H9 (cell line): ENCODE measurements around the gene CCDC158. TPM values are rescaled to one million over a fixed set of nuclear protein-coding genes. Genes with fewer than 3 reads are reported as not detected.

Experiments
- DNase-seq: peaks from one replicate; pipeline ENCODE4 v3.0.0-alpha.2; 2017
- H2AFZ ChIP-seq: one replicate; pipeline ENCODE4 v1.6.1; 2013; ENCODE audit warnings: mild to moderate bottlenecking, low read length, control low read depth, moderate library complexity
- H2AK5ac ChIP-seq: 2 replicates; pipeline ENCODE4 v1.6.1; 2013; ENCODE audit warnings: low read length, control low read depth, mixed read lengths; ENCODE audit not compliant: insufficient read length
- H2BK120ac ChIP-seq: one replicate; pipeline ENCODE4 v1.6.1; 2013; ENCODE audit warnings: low read depth, mild to moderate bottlenecking, low read length, control low read depth, inconsistent platforms; ENCODE audit not compliant: poor library complexity, severe bottlenecking
- H2BK12ac ChIP-seq: 2 replicates; pipeline ENCODE4 v1.6.1; 2013; ENCODE audit warnings: low read length, control low read depth, mixed read lengths, low read depth; ENCODE audit not compliant: insufficient read length
- H2BK15ac ChIP-seq: 2 replicates; pipeline ENCODE4 v1.6.1; 2013; ENCODE audit warnings: low read depth, low read length, control low read depth
- H2BK20ac ChIP-seq: one replicate; pipeline ENCODE4 v1.6.1; 2013; ENCODE audit warnings: low read depth, mild to moderate bottlenecking, low read length, control low read depth, inconsistent platforms; ENCODE audit not compliant: poor library complexity, severe bottlenecking
- H2BK5ac ChIP-seq: 2 replicates; pipeline ENCODE4 v1.6.1; 2013; ENCODE audit warnings: low read length, control low read depth, mixed read lengths; ENCODE audit not compliant: insufficient read length
- H3K14ac ChIP-seq: 2 replicates; pipeline ENCODE4 v1.6.1; 2013; ENCODE audit warnings: low read length, control low read depth; ENCODE audit not compliant: insufficient read depth
- H3K18ac ChIP-seq: 2 replicates; pipeline ENCODE4 v1.6.1; 2013; ENCODE audit warnings: low read depth, mild to moderate bottlenecking, mixed read lengths, low read length, control low read depth; ENCODE audit not compliant: insufficient read length
- H3K23ac ChIP-seq: 2 replicates; pipeline ENCODE4 v1.6.1; 2013; ENCODE audit warnings: low read length, control low read depth, mixed read lengths, low read depth; ENCODE audit not compliant: insufficient read length
- H3K23me2 ChIP-seq: 2 replicates; pipeline ENCODE4 v1.6.1; 2013; ENCODE audit warnings: low read depth, mild to moderate bottlenecking, mixed read lengths, low read length, control low read depth; ENCODE audit not compliant: insufficient read length, poor library complexity, severe bottlenecking
- H3K27ac ChIP-seq: 2 replicates; pipeline ENCODE4 v1.5.1; 2013; ENCODE audit warnings: low read length, control low read depth, mixed read lengths, low read depth; ENCODE audit not compliant: insufficient read length
- H3K27me3 ChIP-seq: 2 replicates; pipeline ENCODE4 v1.6.1; 2013; ENCODE audit warnings: low read length, control low read depth, inconsistent platforms; ENCODE audit not compliant: insufficient read depth
- H3K4ac ChIP-seq: 2 replicates; pipeline ENCODE4 v1.6.1; 2013; ENCODE audit warnings: low read depth, mild to moderate bottlenecking, control low read depth, inconsistent platforms, low read length, moderate library complexity
- H3K4me1 ChIP-seq: 2 replicates; pipeline ENCODE4 v1.6.1; 2013; ENCODE audit warnings: low read length, control low read depth, inconsistent platforms; ENCODE audit not compliant: insufficient read depth
- H3K4me2 ChIP-seq: 2 replicates; pipeline ENCODE4 v1.6.1; 2013; ENCODE audit warnings: low read length, control low read depth, mixed read lengths; ENCODE audit not compliant: insufficient read length, insufficient read depth
- H3K56ac ChIP-seq: 2 replicates; pipeline ENCODE4 v1.6.1; 2013; ENCODE audit warnings: low read depth, mild to moderate bottlenecking, mixed read lengths, low read length, control low read depth; ENCODE audit not compliant: insufficient read length
- H3K79me1 ChIP-seq: 2 replicates; pipeline ENCODE4 v1.6.1; 2013; ENCODE audit warnings: low read depth, mild to moderate bottlenecking, moderate library complexity, low read length, control low read depth, inconsistent platforms; ENCODE audit not compliant: insufficient read depth, poor library complexity, severe bottlenecking
- H3K79me2 ChIP-seq: 2 replicates; pipeline ENCODE4 v1.6.1; 2013; ENCODE audit warnings: low read length, control low read depth, inconsistent platforms; ENCODE audit not compliant: insufficient read depth
- H3K9ac ChIP-seq: 2 replicates; pipeline ENCODE4 v1.6.1; 2013; ENCODE audit warnings: low read length, control low read depth, mixed read lengths; ENCODE audit not compliant: insufficient read length; ENCODE audit errors: extremely low read depth
- H3K9me3 ChIP-seq: one replicate; pipeline ENCODE4 v1.6.1; 2013; ENCODE audit warnings: low read depth, low read length, inconsistent platforms; ENCODE audit not compliant: control insufficient read depth
- H3T11ph ChIP-seq: one replicate; pipeline ENCODE4 v1.6.1; 2013; ENCODE audit warnings: mild to moderate bottlenecking, low read length, control low read depth, inconsistent platforms
- H4K20me1 ChIP-seq: one replicate; pipeline ENCODE4 v1.6.1; 2013; ENCODE audit not compliant: control insufficient read depth, insufficient read length, insufficient read depth
- H4K5ac ChIP-seq: 2 replicates; pipeline ENCODE4 v1.6.1; 2013; ENCODE audit warnings: low read depth, mild to moderate bottlenecking, mixed read lengths, low read length, control low read depth; ENCODE audit not compliant: insufficient read length
- H4K8ac ChIP-seq: replicated peaks from 2 replicates; pipeline ENCODE4 v1.6.1; 2013; ENCODE audit warnings: low read length, control low read depth, mixed read lengths, low read depth; ENCODE audit not compliant: insufficient read length
- H4K91ac ChIP-seq: 2 replicates; pipeline ENCODE4 v1.6.1; 2013; ENCODE audit warnings: low read depth, mild to moderate bottlenecking, moderate library complexity, mixed read lengths, low read length, control low read depth; ENCODE audit not compliant: insufficient read length
- H3K27ac Mint-ChIP-seq, 3 experiments: 2 replicates in 2 of 3; 3 replicates in 1 of 3; pipeline ENCODE4 v1.8.0; 2020 to 2021; ENCODE audit warnings: mixed read lengths in 3 of 3, mild to moderate bottlenecking in 1 of 3, moderate library complexity in 1 of 3
- H3K27me3 Mint-ChIP-seq: 2 replicates; pipeline ENCODE4 v1.8.0; 2021; ENCODE audit warnings: low read depth, mild to moderate bottlenecking, moderate library complexity, mixed read lengths
- H3K36me3 Mint-ChIP-seq, 3 experiments: 2 replicates in 2 of 3; 3 replicates in 1 of 3; pipeline ENCODE4 v1.8.0; 2020 to 2021; ENCODE audit warnings: low read depth in 3 of 3, mixed read lengths in 3 of 3; ENCODE audit not compliant: insufficient read depth in 1 of 3
- H3K4me1 Mint-ChIP-seq, 2 experiments: 2 replicates each; pipeline ENCODE4 v1.8.0; 2020; ENCODE audit warnings: mixed read lengths in 2 of 2
- H3K4me3 Mint-ChIP-seq, 2 experiments: 2 replicates in 1 of 2; 3 replicates in 1 of 2; pipeline ENCODE4 v1.8.0; 2020 to 2021; ENCODE audit warnings: mild to moderate bottlenecking in 2 of 2, mixed read lengths in 2 of 2, moderate library complexity in 1 of 2
- H3K9me3 Mint-ChIP-seq, 2 experiments: 2 replicates in 1 of 2; 3 replicates in 1 of 2; pipeline ENCODE4 v1.8.0; 2020; ENCODE audit warnings: mild to moderate bottlenecking in 2 of 2, mixed read lengths in 2 of 2, moderate library complexity in 1 of 2
- CTCF ChIP-seq: fragments of 200-600 bp; sonication (generic); conservative IDR thresholded peaks from 3 replicates; pipeline ENCODE4 v1.8.0; 2021; ENCODE audit warnings: antibody characterized with exemption, mild to moderate bottlenecking
- WGBS: extraction: QIAGEN DNeasy Blood & Tissue Kit; methylation state at CpG from one replicate; pipeline ENCODE4 v1.1.7; 2013; ENCODE audit warnings: missing lambda C conversion rate, low lambda C conversion rate, mixed read lengths; ENCODE audit not compliant: insufficient read length; ENCODE audit errors: extremely low coverage; 5-methylcytosine and 5-hydroxymethylcytosine counted together
- total RNA-seq: library from RNA; stranded (reverse); gene quantifications from 2 replicates; pipeline ENCODE4 v1.2.1, GENCODE V29; 2021

The CCDC158 gene
- total RNA-seq, 1 experiment from 2014 or later, result not detected

DNA sequence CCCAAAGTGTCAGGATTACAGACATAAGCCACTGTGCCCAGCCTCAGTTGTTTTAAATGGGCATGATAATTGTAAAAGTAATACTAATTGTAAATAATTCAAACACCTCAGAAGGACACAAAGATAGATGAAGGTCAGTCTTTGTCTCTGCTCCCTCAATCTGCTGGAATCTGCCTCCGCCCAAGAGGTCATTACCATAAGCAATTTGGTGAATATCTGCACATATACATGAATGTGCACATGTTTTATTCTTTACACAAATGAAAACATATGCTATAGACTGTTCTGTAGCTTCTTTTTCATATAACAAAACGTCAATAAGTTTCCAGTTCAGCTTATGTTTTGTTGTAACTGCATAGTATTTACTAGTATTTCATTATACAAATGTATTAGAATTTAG, 107.4 kb downstream of the CCDC158 start:
- no peak overlapping the region for H3K4ac ChIP-seq
- H4K5ac ChIP-seq, result no peak overlapping the region
- H2AFZ ChIP-seq, result no peak overlapping the region
- peaks cover 2 to 5% of the 10 kb centered on the region in 2 experiments for H3K4me1 Mint-ChIP-seq
- no peak overlapping the region for H3K27ac Mint-ChIP-seq
- TF ChIP-seq CTCF, result no peak
- H3T11ph ChIP-seq, result no peak overlapping the region
- no peak overlapping the region for H2BK15ac ChIP-seq
- WGBS, result no CpG with 5 or more reads among the region's 2 CpGs
- no peak for DNase-seq
- no peaks in the 10 kb centered on the region for H3K79me2 ChIP-seq
- no peak overlapping the region for H4K8ac ChIP-seq
- H2AK5ac ChIP-seq, result no peak overlapping the region
- no peaks in the 10 kb centered on the region for H3K27me3 ChIP-seq
- no peak overlapping the region for H2BK5ac ChIP-seq
- H3K9me3 ChIP-seq, result no peaks in the 10 kb centered on the region
- no peak overlapping the region for H3K56ac ChIP-seq
- H3K9ac ChIP-seq, result no peak overlapping the region
- peaks cover 6 to 15% (median 14%) of the 10 kb centered on the region in 3 experiments; a peak in 6 of 7 replicates for H3K36me3 Mint-ChIP-seq
- no peak overlapping the region for H3K23ac ChIP-seq
- no peak overlapping the region for H3K18ac ChIP-seq
- H3K4me2 ChIP-seq, result no peak overlapping the region
- H3K4me3 Mint-ChIP-seq, result no peak overlapping the region
- no peak overlapping the region for H3K27ac ChIP-seq
- no peaks in the 10 kb centered on the region for H3K79me1 ChIP-seq
- H3K14ac ChIP-seq, result no peak overlapping the region
- H3K4me1 ChIP-seq, result no peaks in the 10 kb centered on the region
- H3K27me3 Mint-ChIP-seq, result peaks cover 4% of the 10 kb centered on the region
- no peaks in the 10 kb centered on the region for H3K23me2 ChIP-seq
- H3K9me3 Mint-ChIP-seq, result peaks cover 6 to 9% of the 10 kb centered on the region in 2 experiments
- no peak overlapping the region for H4K91ac ChIP-seq
- no peak overlapping the region for H2BK20ac ChIP-seq
- no peaks in the 10 kb centered on the region for H4K20me1 ChIP-seq
- H2BK12ac ChIP-seq, result no peak overlapping the region
- no peak overlapping the region for H2BK120ac ChIP-seq
